Common myeloid progenitor, CD34-positive (primary cell): ENCODE data around the gene GAS6.

ENCODE experiments used
- CTCF ChIA-PET: fragments of 350-600 bp; sonication (Branson Sonifier 250); formaldehyde crosslinking; loops from one replicate; lab custom pipeline; 2021; ENCODE audit warnings: antibody characterized with exemption; lab: Charles Lee
- POLR2A ChIA-PET: fragments of 350-600 bp; sonication (Branson Sonifier 250); formaldehyde crosslinking; loops from one replicate; lab custom pipeline; 2021; ENCODE audit warnings: antibody characterized with exemption; lab: Charles Lee
- DNase-seq, 3 donors: peaks; one replicate each; pipeline versions ENCODE4 v3.0.0 to v3.0.0-alpha.2; 2013
- H3K27ac ChIP-seq, 2 experiments: 1 replicate in 1 of 2; 2 replicates in 1 of 2; pipeline ENCODE4 v1.7.0; 2013; ENCODE audit warnings: inconsistent platforms in 2 of 2, low read length in 2 of 2, mild to moderate bottlenecking in 2 of 2, low read depth in 1 of 2, moderate library complexity in 1 of 2; ENCODE audit not compliant: severe bottlenecking in 2 of 2, insufficient read depth in 1 of 2, poor library complexity in 1 of 2
- H3K27me3 ChIP-seq, 5 experiments: replicated peaks in 2 of 5; 1 replicate in 3 of 5; 2 replicates in 2 of 5; pipeline versions ENCODE4 v1.6.1 to v1.7.0; 2013; ENCODE audit warnings: low read length in 4 of 5, mild to moderate bottlenecking in 2 of 5, moderate library complexity in 2 of 5, inconsistent platforms in 1 of 5; ENCODE audit not compliant: insufficient read depth in 5 of 5, control insufficient read depth in 4 of 5
- H3K36me3 ChIP-seq, 4 experiments: 1 replicate in 2 of 4; 2 replicates in 2 of 4; pipeline versions ENCODE4 v1.6.1 to v1.7.0; 2013; ENCODE audit warnings: low read length in 3 of 4, control low read depth in 1 of 4, mild to moderate bottlenecking in 1 of 4; ENCODE audit not compliant: control insufficient read depth in 4 of 4, insufficient read depth in 4 of 4
- H3K4me1 ChIP-seq, 4 experiments: 1 replicate in 3 of 4; 2 replicates in 1 of 4; pipeline versions ENCODE4 v1.6.1 to v1.7.1; 2013; ENCODE audit warnings: low read length in 3 of 4, mild to moderate bottlenecking in 3 of 4, control low read depth in 1 of 4, inconsistent platforms in 1 of 4, moderate library complexity in 1 of 4; ENCODE audit not compliant: control insufficient read depth in 4 of 4, insufficient read depth in 4 of 4; ENCODE audit errors: control extremely low read depth in 1 of 4
- H3K4me3 ChIP-seq, 7 experiments: 1 replicate in 4 of 7; 2 replicates in 3 of 7; pipeline versions ENCODE4 v1.5.1 to v1.7.0; 2013; ENCODE audit warnings: mild to moderate bottlenecking in 7 of 7, low read length in 6 of 7, moderate library complexity in 6 of 7, inconsistent platforms in 2 of 7, low read depth in 2 of 7, control low read depth in 1 of 7; ENCODE audit not compliant: insufficient read depth in 4 of 7, control insufficient read depth in 1 of 7; ENCODE audit errors: extremely low read depth in 1 of 7
- H3K9me3 ChIP-seq, 5 experiments: 1 replicate in 4 of 5; 2 replicates in 1 of 5; pipeline versions ENCODE4 v1.6.1 to v1.7.1; 2013; ENCODE audit warnings: low read length in 4 of 5, mild to moderate bottlenecking in 2 of 5, inconsistent platforms in 1 of 5, low read depth in 1 of 5, moderate library complexity in 1 of 5; ENCODE audit not compliant: control insufficient read depth in 4 of 5, insufficient read depth in 2 of 5; ENCODE audit errors: control extremely low read depth in 1 of 5
- WGBS: methylation state at CpG from one replicate; pipeline ENCODE4 v1.1.5; 2013; ENCODE audit not compliant: insufficient coverage; 5-methylcytosine and 5-hydroxymethylcytosine counted together

GAS6 gene

DNA sequence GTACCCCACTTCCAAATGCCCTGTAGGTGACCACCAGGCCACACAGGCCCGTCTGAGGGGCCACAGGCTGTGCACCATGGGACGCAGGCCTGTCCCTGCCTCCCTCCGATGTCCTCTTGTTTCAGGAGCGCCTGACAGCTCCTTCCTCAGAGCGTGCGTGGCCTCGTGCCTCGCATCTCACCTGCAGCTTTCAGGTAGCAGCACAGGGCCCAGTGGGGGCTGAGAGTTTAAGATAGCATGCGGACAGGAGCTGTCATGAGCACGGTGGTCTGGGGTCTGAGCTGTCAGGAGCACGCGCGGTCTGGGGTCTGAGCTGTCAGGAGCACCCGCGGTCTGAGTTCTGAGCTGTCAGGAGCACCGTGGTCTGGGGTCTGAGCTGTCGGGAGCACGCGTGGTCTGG is 40.1 kb downstream of the GAS6 start:
- Histone ChIP-seq H3K27ac (no peak overlapping the region), H3K36me3 (peaks cover 3 to 49% (median 22%) of the 10 kb centered on the region in 4 experiments)
- POLR2A ChIA-PET: interaction anchor here (0.6 kb wide), 1 partner anchor 900 kb away, joined by 3 read pairs; no protein-coding TSS in a partner anchor

DNA sequence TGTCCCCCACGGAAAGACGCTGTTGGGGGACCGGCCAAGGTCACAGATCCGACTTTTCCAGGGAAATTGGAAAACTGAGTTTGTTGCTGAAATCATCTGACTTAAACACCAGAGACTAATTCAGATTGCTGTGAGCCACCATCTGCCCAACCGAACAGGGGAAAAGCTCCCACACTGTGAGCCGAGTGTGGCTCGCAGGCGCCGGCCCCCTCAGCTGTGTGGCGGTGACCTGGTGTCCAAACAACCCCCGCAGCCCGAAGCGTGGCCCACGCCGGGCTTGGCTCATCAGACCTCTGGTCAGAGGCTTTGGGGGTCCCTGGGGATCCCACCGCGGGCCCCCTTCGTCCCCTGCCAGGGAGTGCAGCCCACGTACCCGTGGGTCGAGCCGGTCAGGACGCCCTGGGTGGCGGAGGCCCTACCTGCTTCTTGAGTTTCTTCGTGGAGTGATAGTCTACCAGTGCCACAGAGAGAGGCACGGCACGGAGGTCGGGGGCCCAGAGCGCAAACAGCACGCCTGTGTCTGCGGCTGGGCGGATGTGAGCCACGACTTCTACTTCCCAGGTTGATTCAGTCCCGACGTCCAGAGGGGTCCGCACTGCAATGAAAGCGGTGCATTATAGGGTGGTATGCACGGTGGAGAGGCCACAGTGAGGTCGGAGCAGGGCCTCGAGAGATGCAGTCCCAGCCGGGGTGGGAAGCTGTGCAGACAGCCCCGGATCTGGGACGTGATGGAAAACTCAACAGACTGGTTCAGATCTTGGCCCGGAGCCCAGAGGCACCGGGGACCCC is 40.7 kb downstream of the GAS6 start:
- ChIA-PET CTCF (no interaction called here), POLR2A (no interaction called here)
- no peaks in the 10 kb centered on the region for H3K4me1 ChIP-seq
- WGBS: 97% methylated on average over 44 of the region's 45 CpGs
- no peak for DNase-seq
- no peak overlapping the region for H3K4me3 ChIP-seq
- no peak overlapping the region for H3K27ac ChIP-seq
- peaks cover 0 to 38% (median 6%) of the 10 kb centered on the region in 5 experiments for H3K9me3 ChIP-seq
- H3K27me3 ChIP-seq: no peaks in the 10 kb centered on the region
- peaks cover under 1 to 49% (median 20%) of the 10 kb centered on the region in 4 experiments for H3K36me3 ChIP-seq

More for the DNA sequence above, 40.1 kb downstream of the GAS6 start:
- 95% methylated on average over 15 of the region's 19 CpGs for WGBS
- Histone ChIP-seq H3K27me3 (no peaks in the 10 kb centered on the region), H3K4me1 (no peaks in the 10 kb centered on the region), H3K4me3 (no peak overlapping the region), H3K9me3 (peaks cover 0 to 42% (median 6%) of the 10 kb centered on the region in 5 experiments)
- CTCF ChIA-PET: no interaction called here
- DNase-seq: no peak

DNA sequence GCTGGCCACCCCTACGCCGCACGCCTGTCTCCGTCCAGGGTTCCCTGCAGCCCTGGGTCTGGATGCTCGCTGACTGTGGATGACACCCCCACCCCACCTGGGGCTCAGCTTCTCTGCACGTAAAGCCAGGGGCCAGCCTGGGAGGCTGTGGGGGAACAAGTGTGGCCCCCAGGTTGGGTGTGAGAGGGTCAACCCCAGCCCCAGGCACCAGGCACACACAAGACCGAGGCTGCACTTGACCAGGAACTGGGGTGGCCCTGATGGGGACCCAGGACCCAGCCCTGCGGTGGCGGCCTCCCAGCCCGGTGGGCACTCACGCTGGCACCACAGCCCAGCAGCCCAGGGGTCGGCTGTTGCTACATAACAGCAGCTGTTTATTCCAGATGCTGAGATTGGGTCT is 41.6 kb downstream of the GAS6 start:
- Histone ChIP-seq H3K27ac (no peak overlapping the region), H3K27me3 (no peaks in the 10 kb centered on the region), H3K4me1 (no peaks in the 10 kb centered on the region), H3K9me3 (peaks cover 0 to 34% (median 3%) of the 10 kb centered on the region in 5 experiments), H3K36me3 (peaks cover 0 to 43% (median 16%) of the 10 kb centered on the region in 4 experiments), H3K4me3 (no peak overlapping the region)
- CTCF ChIA-PET: interaction anchor here (1.1 kb wide), 1 partner anchor 407 kb away, joined by 3 read pairs; no protein-coding TSS in a partner anchor
- no peak for DNase-seq
- POLR2A ChIA-PET: no interaction called here
- WGBS: 99% methylated on average over 9 of the region's 12 CpGs

DNA sequence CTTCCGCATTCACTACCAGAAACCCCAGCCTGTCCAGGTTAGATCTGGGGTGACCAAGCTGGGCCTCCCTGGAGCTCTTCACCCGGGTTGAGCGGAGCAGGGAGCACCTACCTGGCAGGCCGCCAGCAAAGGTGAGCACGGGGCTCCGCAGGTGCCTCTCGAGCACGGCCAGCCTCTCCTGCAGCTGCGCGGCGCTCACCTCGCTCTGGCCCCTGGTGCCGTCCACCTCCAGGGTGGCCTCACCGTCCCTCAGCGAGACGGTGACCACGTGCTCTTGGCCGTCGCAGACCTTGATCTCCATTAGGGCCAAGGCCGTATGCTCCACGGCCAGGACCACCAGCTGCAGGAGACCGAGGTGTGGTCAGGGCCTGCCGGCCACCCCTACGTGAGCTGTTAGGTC is 42.0 kb downstream of the GAS6 start:
- no peak overlapping the region for H3K4me3 ChIP-seq
- POLR2A ChIA-PET: no interaction called here

DNA sequence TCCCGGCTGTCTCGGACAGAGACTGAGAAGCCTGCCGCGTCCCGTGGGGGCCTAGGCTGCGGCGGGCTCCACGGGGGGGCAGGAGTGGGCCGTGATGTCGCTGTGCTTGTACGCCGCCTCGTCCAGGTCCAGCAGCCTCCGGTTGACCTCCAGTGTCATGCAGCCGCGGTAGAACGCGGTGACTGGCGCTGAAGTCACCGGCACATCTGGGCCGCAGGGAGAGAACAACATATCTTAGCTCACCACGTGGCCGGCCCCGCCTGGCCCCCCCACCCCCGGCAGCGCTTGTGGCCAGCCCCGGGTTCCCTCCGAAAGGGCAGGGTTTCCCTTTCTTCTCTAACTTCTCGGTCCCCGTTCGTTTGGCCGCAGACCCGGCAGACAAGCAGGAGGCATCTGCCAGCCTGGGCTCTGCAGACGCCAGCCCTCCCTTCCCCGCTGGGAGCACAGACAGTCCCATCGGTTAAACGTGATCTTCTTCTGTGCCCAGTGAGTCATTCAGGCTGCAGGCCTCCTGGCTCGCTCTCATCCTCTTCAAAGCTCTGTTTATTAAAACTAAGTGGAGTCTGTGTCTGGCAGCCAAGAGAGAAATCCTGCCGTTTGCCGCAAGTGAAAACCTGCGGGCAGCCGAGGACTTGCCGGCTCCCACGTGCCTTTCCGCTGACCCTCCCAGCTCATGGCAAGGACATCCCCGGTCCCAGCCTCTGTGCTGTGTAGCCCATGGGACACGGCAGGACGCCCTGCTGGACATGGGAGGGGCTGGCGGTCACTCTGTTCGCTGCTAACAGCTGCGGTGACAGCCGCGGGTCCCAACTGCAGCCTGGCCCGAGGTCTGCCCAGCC is 42.8 kb downstream of the GAS6 start:
- Histone ChIP-seq H3K27me3 (no peaks in the 10 kb centered on the region), H3K36me3 (peaks cover 0 to 34% (median 11%) of the 10 kb centered on the region in 4 experiments), H3K4me3 (no peak overlapping the region), H3K27ac (no peak overlapping the region), H3K9me3 (peaks cover 0 to 27% (median 3%) of the 10 kb centered on the region in 5 experiments), H3K4me1 (peaks cover 0 to 10% (median 8%) of the 10 kb centered on the region in 4 experiments)
- ChIA-PET POLR2A (no interaction called here), CTCF (no interaction called here)
- WGBS: 93% methylated on average over 49 of the region's 54 CpGs
- no peak for DNase-seq

More for the DNA sequence above, 42.0 kb downstream of the GAS6 start:
- CTCF ChIA-PET: interaction anchor here (1.1 kb wide), 1 partner anchor 407 kb away, joined by 3 read pairs; no protein-coding TSS in a partner anchor
- no peaks in the 10 kb centered on the region for H3K27me3 ChIP-seq
- DNase-seq: no peak
- no peak overlapping the region for H3K27ac ChIP-seq
- 99% methylated on average over 21 of the region's 24 CpGs for WGBS
- H3K36me3 ChIP-seq: peaks cover 0 to 38% (median 12%) of the 10 kb centered on the region in 4 experiments
- peaks cover 0 to 2% (median under 1%) of the 10 kb centered on the region in 4 experiments for H3K4me1 ChIP-seq
- H3K9me3 ChIP-seq: peaks cover 0 to 30% (median 3%) of the 10 kb centered on the region in 5 experiments

DNA sequence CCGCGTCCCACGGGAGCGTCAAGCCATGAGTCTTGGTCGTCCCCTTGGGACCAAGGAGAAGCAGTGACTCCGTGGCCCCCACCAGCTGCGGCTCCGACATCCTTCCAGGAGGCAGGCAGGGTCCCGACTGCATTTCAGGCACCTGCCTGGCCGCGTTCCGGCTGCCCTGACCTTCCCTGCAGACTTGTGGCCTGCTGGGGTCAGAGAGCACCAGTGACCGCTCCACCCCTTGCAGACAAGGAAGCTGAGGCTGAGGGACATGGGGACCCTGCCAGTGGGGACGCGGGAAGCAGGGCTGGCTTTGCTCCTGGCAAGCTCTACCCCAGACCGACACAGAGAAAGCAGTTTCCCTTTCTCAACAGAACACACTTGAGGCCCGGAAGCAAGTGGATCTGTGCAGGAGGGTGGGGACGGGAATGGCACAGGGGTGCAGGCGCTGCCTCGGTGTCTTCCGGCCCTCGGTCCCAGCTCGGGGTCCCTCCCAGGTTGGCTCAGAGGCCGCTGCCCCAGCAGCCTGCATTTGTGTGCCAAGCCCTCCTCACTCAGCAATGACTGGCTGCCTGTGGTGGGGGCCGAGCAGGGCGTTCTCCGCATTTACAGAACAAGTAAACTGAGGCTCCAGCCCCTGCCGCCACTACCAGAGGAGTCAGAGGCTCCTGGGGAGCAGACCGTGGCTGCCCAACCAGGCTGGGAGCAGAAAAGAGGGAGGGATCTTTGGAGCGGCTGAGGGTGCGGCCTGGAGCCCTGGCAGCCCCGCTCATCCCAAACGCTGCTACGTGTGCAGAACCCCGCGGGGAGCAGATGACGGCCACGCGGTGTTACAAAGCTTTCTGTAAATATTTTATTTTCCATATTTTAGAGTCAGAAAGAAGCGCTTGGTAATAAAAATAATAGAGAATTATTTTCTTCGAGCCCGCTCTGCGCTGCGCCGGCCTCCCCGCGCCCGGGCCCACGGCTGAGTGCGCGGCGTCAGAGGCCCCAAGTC is 43.9 kb downstream of the GAS6 start:
- CTCF ChIA-PET: interaction anchor here (0.8 kb wide), 1 partner anchor 127 kb away, joined by 3 read pairs; no protein-coding TSS in a partner anchor

More for the DNA sequence above, 43.9 kb downstream of the GAS6 start:
- H3K36me3 ChIP-seq: peaks cover 0 to 33% (median 8%) of the 10 kb centered on the region in 4 experiments
- no peak for DNase-seq
- peaks cover 0 to 22% (median 3%) of the 10 kb centered on the region in 5 experiments for H3K9me3 ChIP-seq
- H3K27ac ChIP-seq: no peak overlapping the region
- POLR2A ChIA-PET: no interaction called here
- no peaks in the 10 kb centered on the region for H3K27me3 ChIP-seq
- H3K4me1 ChIP-seq: peaks cover 0 to 15% (median 12%) of the 10 kb centered on the region in 4 experiments
- H3K4me3 ChIP-seq: no peak overlapping the region
- 97% methylated on average over 37 of the region's 52 CpGs for WGBS
